D721Med (cell line): ENCODE results near the gene BAIAP2L1.
"Not testable (repeated sequence)": the region's sequence is repeated elsewhere in the genome, so short reads cannot be mapped to it uniquely, and the experiment has no call there.

Source experiments
- DNase-seq: peaks from one replicate; pipeline ENCODE4 v3.0.0; 2011; ENCODE audit warnings: low spot score; ENCODE audit not compliant: insufficient read length
- FAIRE-seq: peaks from 2 replicates; lab custom pipeline; 2011; peaks lifted over from hg19 to GRCh38; lab: Jason Lieb, UNC
- TF ChIP-seq, protein P1 (sequence below): IDR thresholded peaks from 2 replicates; pipeline ENCODE4 v1.5.1; 2012; ENCODE audit warnings: mild to moderate bottlenecking, control low read depth; ENCODE audit not compliant: insufficient read depth; ENCODE audit errors: missing control alignments

Gene BAIAP2L1

DNA sequence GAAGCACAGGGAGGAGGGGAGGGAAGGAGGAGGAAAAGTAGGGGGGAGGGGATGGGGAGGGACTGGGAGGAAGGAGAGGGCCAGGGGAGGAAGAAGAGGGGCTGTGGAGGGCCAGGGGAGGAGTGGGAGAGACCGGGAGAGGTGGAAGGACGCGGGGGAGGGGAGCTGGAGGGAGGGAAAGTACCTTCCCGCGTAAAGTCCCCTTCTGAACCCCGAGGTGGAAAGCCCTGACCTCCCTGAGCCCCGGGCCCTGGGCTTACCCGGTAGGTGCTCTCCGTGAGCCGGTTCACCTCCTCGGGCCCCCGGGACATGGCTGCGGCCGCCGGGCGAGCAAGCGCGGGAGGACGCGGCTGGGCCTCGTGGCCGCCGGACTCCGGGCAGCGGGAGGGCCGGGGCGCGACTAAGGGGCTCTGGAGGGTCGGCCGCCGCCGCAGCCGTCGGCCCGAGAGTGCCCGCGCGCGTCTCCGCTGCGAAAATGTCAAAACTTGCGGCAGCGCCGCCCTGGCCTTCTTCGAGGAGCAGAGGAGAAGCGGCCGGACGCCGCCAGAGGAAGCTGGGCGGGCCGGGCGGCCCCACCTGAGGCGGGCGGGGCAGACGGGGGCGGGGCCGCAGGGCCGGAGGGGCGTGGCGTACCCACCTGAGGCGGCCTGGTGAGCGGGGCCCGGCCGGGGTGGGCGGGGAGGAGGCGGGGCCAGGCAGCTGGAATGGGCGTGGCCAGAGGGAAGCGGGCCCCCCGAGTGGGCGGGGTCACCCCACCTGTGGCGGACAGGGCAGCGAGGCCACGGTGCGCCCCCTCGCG, at the start of gene BAIAP2L1:
Gene BAIAP2L1 (minus strand): TSS at position 549 of the 799 bp plus-strand sequence. CDS start 238 bp downstream, at position 311.
- DNase-seq = peak; percentile 43
- no peak for FAIRE-seq
- TF ChIP-seq, protein P1, sequence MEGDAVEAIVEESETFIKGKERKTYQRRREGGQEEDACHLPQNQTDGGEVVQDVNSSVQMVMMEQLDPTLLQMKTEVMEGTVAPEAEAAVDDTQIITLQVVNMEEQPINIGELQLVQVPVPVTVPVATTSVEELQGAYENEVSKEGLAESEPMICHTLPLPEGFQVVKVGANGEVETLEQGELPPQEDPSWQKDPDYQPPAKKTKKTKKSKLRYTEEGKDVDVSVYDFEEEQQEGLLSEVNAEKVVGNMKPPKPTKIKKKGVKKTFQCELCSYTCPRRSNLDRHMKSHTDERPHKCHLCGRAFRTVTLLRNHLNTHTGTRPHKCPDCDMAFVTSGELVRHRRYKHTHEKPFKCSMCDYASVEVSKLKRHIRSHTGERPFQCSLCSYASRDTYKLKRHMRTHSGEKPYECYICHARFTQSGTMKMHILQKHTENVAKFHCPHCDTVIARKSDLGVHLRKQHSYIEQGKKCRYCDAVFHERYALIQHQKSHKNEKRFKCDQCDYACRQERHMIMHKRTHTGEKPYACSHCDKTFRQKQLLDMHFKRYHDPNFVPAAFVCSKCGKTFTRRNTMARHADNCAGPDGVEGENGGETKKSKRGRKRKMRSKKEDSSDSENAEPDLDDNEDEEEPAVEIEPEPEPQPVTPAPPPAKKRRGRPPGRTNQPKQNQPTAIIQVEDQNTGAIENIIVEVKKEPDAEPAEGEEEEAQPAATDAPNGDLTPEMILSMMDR = no peak

- TF ChIP-seq, protein P1 = no peak
- DNase-seq (no peak), FAIRE-seq (no peak)
Measured at GRCh38 chr7:98448766-98449165, 47.9 kb upstream of the BAIAP2L1 start.

GRCh38 chr7:98440992-98441391, 40.1 kb upstream of the BAIAP2L1 start:
- not testable (repeated sequence) for DNase-seq, FAIRE-seq

DNA sequence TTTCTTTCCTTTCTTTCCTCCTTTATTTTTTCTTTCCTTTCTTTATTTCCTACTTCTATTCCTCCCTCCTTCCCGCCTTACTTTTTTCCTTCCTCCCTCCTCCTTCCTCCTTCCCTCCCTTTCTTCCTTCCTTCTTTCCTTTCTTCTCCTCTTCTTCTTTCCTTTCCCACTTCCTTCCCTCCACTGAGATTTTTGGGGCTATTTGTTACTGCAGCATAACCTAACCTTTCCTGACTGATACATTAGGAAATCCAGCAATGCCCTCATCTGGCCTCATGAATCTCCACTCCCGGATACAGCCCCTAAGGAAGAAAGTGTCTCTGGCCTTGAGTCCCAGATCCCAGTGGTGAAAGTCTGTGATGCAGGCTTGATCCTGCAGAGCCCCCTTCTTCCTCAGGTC, 38.6 kb upstream of the BAIAP2L1 start:
- DNase-seq (no peak), FAIRE-seq (no peak)
- TF ChIP-seq, protein P1 = no peak

- no peak for FAIRE-seq
- DNase-seq = no peak
- TF ChIP-seq, protein P1 = no peak
Measured at GRCh38 chr7:98434087-98434486, 33.2 kb upstream of the BAIAP2L1 start.

DNA sequence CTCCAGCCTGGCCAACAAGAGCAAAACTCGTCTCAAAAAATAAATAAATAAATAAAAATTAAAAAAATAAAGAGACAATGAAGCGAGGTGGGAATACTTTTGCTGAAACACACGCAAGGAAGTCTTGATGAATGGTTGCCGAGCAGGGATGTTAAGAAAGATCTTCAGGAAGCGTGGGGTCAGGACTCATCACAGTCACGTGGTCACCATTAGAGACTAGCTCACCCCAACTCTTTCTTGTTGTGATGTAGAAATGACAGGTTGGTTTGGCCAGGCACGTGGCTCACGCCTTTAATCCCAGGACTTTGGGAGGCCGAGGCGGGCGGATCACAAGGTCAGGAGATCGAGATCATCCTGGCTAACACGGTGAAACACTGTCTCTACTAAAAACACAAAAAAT, 28.9 kb upstream of the BAIAP2L1 start:
- no peak for DNase-seq
- FAIRE-seq = no peak
- TF ChIP-seq, protein P1 = no peak

GRCh38 chr7:98423043-98423442, 22.2 kb upstream of the BAIAP2L1 start:
- FAIRE-seq = no peak
- TF ChIP-seq, protein P1 = no peak

More at GRCh38 chr7:98423043-98423442, 22.2 kb upstream of the BAIAP2L1 start:
- no peak for DNase-seq
